A673 (cell line): ENCODE measurements around the gene RPL15.

Experiments used
- EZH2 ChIP-seq: fragments of 200-600 bp; sonication (generic); IDR thresholded peaks from 2 replicates; pipeline ENCODE4 v1.6.1; 2017; ENCODE audit warnings: borderline replicate concordance, low read depth, mild to moderate bottlenecking, mixed read lengths, antibody characterized with exemption, low read length; ENCODE audit not compliant: poor library complexity, severe bottlenecking
- TF ChIP-seq, protein P1 (sequence below): fragments of 300-800, 200-600 bp; sonication (generic); conservative IDR thresholded peaks from 2 replicates; pipeline ENCODE4 v1.5.1; 2017; ENCODE audit warnings: low read depth, mild to moderate bottlenecking, antibody characterized with exemption, low read length, moderate library complexity, mixed read lengths

DNA sequence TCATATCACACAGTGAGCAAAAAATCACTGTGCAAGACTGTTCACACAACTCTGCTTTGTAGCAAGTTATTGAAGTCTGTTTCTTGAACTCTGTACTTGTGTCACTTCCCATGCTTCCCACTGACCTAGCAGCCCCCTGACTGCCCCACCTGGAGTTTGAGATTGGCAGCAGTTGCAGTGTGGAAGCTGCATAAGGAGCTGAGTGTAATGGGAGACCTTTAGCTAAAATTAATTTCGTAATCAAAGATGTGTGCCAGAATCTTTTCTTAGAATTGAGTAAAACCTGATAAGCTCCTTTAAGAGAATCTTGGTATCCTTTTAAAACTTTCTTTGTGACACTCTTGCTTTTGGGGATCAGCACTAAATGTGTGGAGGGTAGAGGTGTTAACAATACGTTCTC is 43.0 kb upstream of the RPL15 start:
- TF ChIP-seq, protein P1, sequence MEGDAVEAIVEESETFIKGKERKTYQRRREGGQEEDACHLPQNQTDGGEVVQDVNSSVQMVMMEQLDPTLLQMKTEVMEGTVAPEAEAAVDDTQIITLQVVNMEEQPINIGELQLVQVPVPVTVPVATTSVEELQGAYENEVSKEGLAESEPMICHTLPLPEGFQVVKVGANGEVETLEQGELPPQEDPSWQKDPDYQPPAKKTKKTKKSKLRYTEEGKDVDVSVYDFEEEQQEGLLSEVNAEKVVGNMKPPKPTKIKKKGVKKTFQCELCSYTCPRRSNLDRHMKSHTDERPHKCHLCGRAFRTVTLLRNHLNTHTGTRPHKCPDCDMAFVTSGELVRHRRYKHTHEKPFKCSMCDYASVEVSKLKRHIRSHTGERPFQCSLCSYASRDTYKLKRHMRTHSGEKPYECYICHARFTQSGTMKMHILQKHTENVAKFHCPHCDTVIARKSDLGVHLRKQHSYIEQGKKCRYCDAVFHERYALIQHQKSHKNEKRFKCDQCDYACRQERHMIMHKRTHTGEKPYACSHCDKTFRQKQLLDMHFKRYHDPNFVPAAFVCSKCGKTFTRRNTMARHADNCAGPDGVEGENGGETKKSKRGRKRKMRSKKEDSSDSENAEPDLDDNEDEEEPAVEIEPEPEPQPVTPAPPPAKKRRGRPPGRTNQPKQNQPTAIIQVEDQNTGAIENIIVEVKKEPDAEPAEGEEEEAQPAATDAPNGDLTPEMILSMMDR = no peak
- no peak for TF ChIP-seq EZH2
